Adrenal gland (tissue), 5 donors: ENCODE measurements around the gene IPO13.

Experiments
- CTCF ChIP-seq, 6 experiments: fragments of 450-650 bp in 4 of 6; fragments of 200-600 bp in 2 of 6; sonication (generic) in 1 of 6; IDR thresholded peaks; 1 replicate in 5 of 6; 2 replicates in 1 of 6; pipeline versions ENCODE4 v1.5.1 to v1.8.0; 2016 to 2021; ENCODE audit warnings: antibody characterized with exemption in 6 of 6, mild to moderate bottlenecking in 2 of 6, moderate library complexity in 1 of 6
- POLR2A ChIP-seq, 2 donors: fragments of 450-650 bp; IDR thresholded peaks; one replicate each; pipeline ENCODE4 v1.6.1; 2017; ENCODE audit warnings: antibody characterized with exemption in 2 of 2, mild to moderate bottlenecking in 2 of 2, moderate library complexity in 1 of 2
- donor health status: DM: no; HTN: no; CAD: no.

GRCh38 chr1:43963890-43964289 lies 17.1 kb downstream of the IPO13 start:
- TF ChIP-seq CTCF (IDR thresholded peaks at IDR 0.05) (no peak), POLR2A (IDR thresholded peaks at IDR 0.05) (no peak)
